HCT116 (cell line): Measurements from ENCODE around the gene PDE4D. TPM values are rescaled to one million over a fixed set of nuclear protein-coding genes. Genes with fewer than 3 reads are reported as not detected.

Experiments
- ATAC-seq: fragments of 200-7000 bp; cut with Tn5 transposase; 2 replicates; pipeline ENCODE4 v1.9.1; 2020; ENCODE audit warnings: mild to moderate bottlenecking, moderate library complexity
- BruUV-seq: library from RNA; stranded (reverse); fragments of 400-500 nt; replicated peaks from 2 replicates; lab custom pipeline; 2021; lab: Mats Ljungman, UMichigan
- CTCF ChIA-PET: fragments of 300-600 bp; sonication (Branson Sonifier 250); formaldehyde crosslinking; loops from one replicate; lab custom pipeline; 2021; ENCODE audit warnings: antibody characterized with exemption; lab: Charles Lee
- POLR2A ChIA-PET: fragments of 300-600, 350-600 bp; sonication (Branson Sonifier 250); formaldehyde crosslinking; loops from one replicate; lab custom pipeline; 2021; ENCODE audit warnings: antibody characterized with exemption; lab: Charles Lee
- RAD21 ChIA-PET, 2 experiments: fragments of 300-600 bp; sonication (Branson Sonifier 250); formaldehyde crosslinking; loops; one replicate each; lab custom pipeline; 2023; ENCODE audit warnings: low total read pairs in 2 of 2; ENCODE audit not compliant: uncharacterized antibody in 2 of 2, unreplicated experiment in 2 of 2, low non-redundant PET in 1 of 2; lab: Charles Lee
- DNase-seq: peaks from one replicate; pipeline ENCODE4 v3.0.0-alpha.2; 2010; ENCODE audit warnings: low read depth, low spot score
- H2AFZ ChIP-seq: fragments of 200-600 bp; shearing (Covaris generic), sonication (generic); 2 replicates; pipeline ENCODE4 v1.6.1; 2017; ENCODE audit warnings: low read depth, mixed run types, mixed read lengths, antibody characterized with exemption, low read length; ENCODE audit not compliant: poor library complexity, severe bottlenecking
- H3K27ac ChIP-seq: 2 replicates; pipeline ENCODE4 v1.5.1; 2012; ENCODE audit warnings: low read depth, low read length
- H3K27me3 ChIP-seq: fragments of 200-600 bp; sonication (generic); 2 replicates; pipeline ENCODE4 v1.6.1; 2016; ENCODE audit warnings: mixed run types, low read length, mixed read lengths; ENCODE audit not compliant: insufficient read depth
- H3K36me3 ChIP-seq, 2 experiments: fragments of 200-500 bp in 1 of 2; fragments of 200-600 bp in 1 of 2; sonication (Bioruptor generic) in 1 of 2; sonication (generic) in 1 of 2; 2 replicates each; pipeline versions ENCODE4 v1.5.1 to v1.6.1; 2014 to 2016; ENCODE audit warnings: low read length in 2 of 2, inconsistent platforms in 1 of 2, mixed read lengths in 1 of 2, mixed run types in 1 of 2; ENCODE audit not compliant: insufficient read depth in 2 of 2, control insufficient read depth in 1 of 2
- H3K4me1 ChIP-seq, 2 experiments: fragments of 200-600 bp in 1 of 2; sonication (generic) in 1 of 2; 2 replicates each; pipeline versions ENCODE4 v1.5.1 to v1.6.1; 2012 to 2017; ENCODE audit warnings: low read length in 2 of 2, inconsistent platforms in 1 of 2, mild to moderate bottlenecking in 1 of 2, mixed read lengths in 1 of 2, mixed run types in 1 of 2, moderate library complexity in 1 of 2; ENCODE audit not compliant: insufficient read depth in 2 of 2, control insufficient read depth in 1 of 2
- H3K4me2 ChIP-seq: fragments of 200-600 bp; sonication (generic); 2 replicates; pipeline ENCODE4 v1.6.1; 2017; ENCODE audit warnings: mixed run types, low read length, mixed read lengths
- H3K4me3 ChIP-seq, 2 experiments: fragments of 200-600 bp in 1 of 2; sonication (generic) in 1 of 2; replicated peaks in 1 of 2; 2 replicates each; pipeline ENCODE4 v1.5.1; 2011 to 2016; ENCODE audit warnings: low read length in 2 of 2, control low read depth in 1 of 2, low read depth in 1 of 2, mild to moderate bottlenecking in 1 of 2, mixed read lengths in 1 of 2, mixed run types in 1 of 2
- H3K79me2 ChIP-seq: fragments of 200-600 bp; sonication (generic); 2 replicates; pipeline ENCODE4 v1.6.1; 2017; ENCODE audit warnings: mild to moderate bottlenecking, mixed run types, low read length, moderate library complexity, mixed read lengths; ENCODE audit not compliant: insufficient read depth
- H3K9ac ChIP-seq: fragments of 200-600 bp; sonication (generic); 2 replicates; pipeline ENCODE4 v1.6.1; 2016; ENCODE audit warnings: low read length, mixed read lengths
- H3K9me2 ChIP-seq: fragments of 200-600 bp; sonication (generic), shearing (Covaris generic); 2 replicates; pipeline ENCODE4 v1.6.1; 2017; ENCODE audit warnings: mixed run types, mild to moderate bottlenecking, moderate library complexity; ENCODE audit not compliant: insufficient read depth
- H3K9me3 ChIP-seq, 2 experiments: fragments of 200-500 bp in 1 of 2; fragments of 200-600 bp in 1 of 2; sonication (Bioruptor generic) in 1 of 2; sonication (generic) in 1 of 2; 2 replicates each; pipeline ENCODE4 v1.6.1; 2014 to 2017; ENCODE audit warnings: low read length in 2 of 2, mixed read lengths in 2 of 2, inconsistent platforms in 1 of 2, low read depth in 1 of 2, mild to moderate bottlenecking in 1 of 2, mixed run types in 1 of 2, moderate library complexity in 1 of 2; ENCODE audit not compliant: control insufficient read depth in 1 of 2, insufficient read depth in 1 of 2
- H4K20me1 ChIP-seq: fragments of 200-600 bp; sonication (generic), shearing (Covaris generic); 2 replicates; pipeline ENCODE4 v1.6.1; 2017; ENCODE audit warnings: mixed run types, mild to moderate bottlenecking, moderate library complexity; ENCODE audit not compliant: insufficient read depth
- CBX3 ChIP-seq: IDR thresholded peaks from 2 replicates; pipeline ENCODE4 v1.6.1; 2012; ENCODE audit warnings: low read depth
- CEBPB ChIP-seq: IDR thresholded peaks from 2 replicates; pipeline ENCODE4 v1.6.1; 2012; ENCODE audit warnings: low read depth
- EGR1 ChIP-seq: IDR thresholded peaks from 2 replicates; pipeline ENCODE4 v1.6.1; 2012; ENCODE audit warnings: low read depth
- ELF1 ChIP-seq: IDR thresholded peaks from 2 replicates; pipeline ENCODE4 v1.6.1; 2012; ENCODE audit warnings: low read depth, borderline replicate concordance
- EZH2 ChIP-seq: fragments of 200-600 bp; sonication (generic); IDR thresholded peaks from 2 replicates; pipeline ENCODE4 v1.6.1; 2017; ENCODE audit warnings: antibody characterized with exemption, mixed run types
- EZH2phosphoT487 ChIP-seq: fragments of 200-600 bp; IDR thresholded peaks from 2 replicates; pipeline ENCODE4 v1.6.1; 2018; ENCODE audit warnings: antibody characterized with exemption, borderline replicate concordance
- FOSL1 ChIP-seq: IDR thresholded peaks from 2 replicates; pipeline ENCODE4 v1.6.1; 2012; ENCODE audit warnings: low read depth
- JUND ChIP-seq: IDR thresholded peaks from 2 replicates; pipeline ENCODE4 v1.6.1; 2012
- POLR2A ChIP-seq: IDR thresholded peaks from 2 replicates; pipeline ENCODE4 v1.7.0; 2011; ENCODE audit warnings: borderline replicate concordance; ENCODE audit not compliant: insufficient read depth, insufficient read length; ENCODE audit errors: extremely low read depth
- RAD21 ChIP-seq: IDR thresholded peaks from 2 replicates; pipeline ENCODE4 v1.6.1; 2012; ENCODE audit warnings: low read depth, mild to moderate bottlenecking
- REST ChIP-seq: IDR thresholded peaks from 2 replicates; pipeline ENCODE4 v1.6.1; 2012; ENCODE audit warnings: low read depth
- SP1 ChIP-seq: IDR thresholded peaks from 2 replicates; pipeline ENCODE4 v1.6.1; 2012; ENCODE audit warnings: low read depth
- SRF ChIP-seq: IDR thresholded peaks from 2 replicates; pipeline ENCODE4 v1.6.1; 2012; ENCODE audit warnings: low read depth
- TCF7L2 ChIP-seq: IDR thresholded peaks from 2 replicates; pipeline ENCODE4 v1.7.0; 2011; ENCODE audit warnings: borderline replicate concordance, inconsistent platforms; ENCODE audit not compliant: insufficient read depth, insufficient read length; ENCODE audit errors: extremely low read depth
- YY1 ChIP-seq: IDR thresholded peaks from 2 replicates; pipeline ENCODE4 v1.6.1; 2011; ENCODE audit warnings: low read length, low read depth, moderate library complexity, mild to moderate bottlenecking; ENCODE audit not compliant: insufficient replicate concordance; ENCODE audit errors: extremely low read depth
- ZNF274 ChIP-seq: fragments of 200-500 bp; sonication (Bioruptor generic); IDR thresholded peaks from 2 replicates; pipeline ENCODE4 v1.6.1; 2014; ENCODE audit warnings: mild to moderate bottlenecking, low read depth, low read length, inconsistent platforms
- intact Hi-C: fragments of 100-400 bp; cut with micrococcal nuclease; formaldehyde crosslinking; loops from 2 replicates; pipeline ENCODE4 v1.10.0; 2022
- total RNA-seq: library from RNA; stranded (reverse); gene quantifications from one replicate; pipeline ENCODE4 v1.2.1, GENCODE V29; 2021; ENCODE audit not compliant: unreplicated experiment
- TF ChIP-seq, protein P1 (sequence below): IDR thresholded peaks from 2 replicates; pipeline ENCODE4 v1.6.1; 2012
- TF ChIP-seq, protein P2 (sequence below): IDR thresholded peaks from 2 replicates; pipeline ENCODE4 v1.6.1; 2012
- TF ChIP-seq, protein P3 (sequence below): IDR thresholded peaks from 2 replicates; pipeline ENCODE4 v1.6.1; 2011; ENCODE audit warnings: mild to moderate bottlenecking, low read length, moderate library complexity; ENCODE audit not compliant: insufficient replicate concordance; ENCODE audit errors: extremely low read depth

Gene PDE4D
- total RNA-seq, 1 experiment from 2014 or later: 1.1 TPM

GRCh38 chr5:59149271-59149670, 744.3 kb downstream of the PDE4D start:
- BruUV-seq: no TSS peak
- H4K20me1 ChIP-seq: no peaks in the 10 kb centered on the region
- no peaks in the 10 kb centered on the region for H3K79me2 ChIP-seq
- DNase-seq: no peak
- ChIA-PET RAD21 (no interaction called here), POLR2A (no interaction called here), CTCF (no interaction called here)
- H3K36me3 ChIP-seq: no peaks in the 10 kb centered on the region
- intact Hi-C loops: no loop called here
- H3K9me3 ChIP-seq: no peaks in the 10 kb centered on the region
- no peak overlapping the region for H3K9ac ChIP-seq
- peaks cover 23% of the 10 kb centered on the region for H3K27me3 ChIP-seq
- H3K9me2 ChIP-seq: no peaks in the 10 kb centered on the region
- H3K4me1 ChIP-seq: no peaks in the 10 kb centered on the region
- H3K4me3 ChIP-seq: no peak overlapping the region
- no peak for ATAC-seq
- H2AFZ ChIP-seq: no peak overlapping the region
- TF ChIP-seq SP1: no peak
- TF ChIP-seq RAD21: no peak
- no peak for TF ChIP-seq EGR1
- no peak for TF ChIP-seq ZNF274
- TF ChIP-seq EZH2phosphoT487: no peak
- TF ChIP-seq, protein P1, sequence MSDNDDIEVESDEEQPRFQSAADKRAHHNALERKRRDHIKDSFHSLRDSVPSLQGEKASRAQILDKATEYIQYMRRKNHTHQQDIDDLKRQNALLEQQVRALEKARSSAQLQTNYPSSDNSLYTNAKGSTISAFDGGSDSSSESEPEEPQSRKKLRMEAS: no peak
- TF ChIP-seq JUND: no peak
- TF ChIP-seq SRF: no peak
- TF ChIP-seq, protein P2, sequence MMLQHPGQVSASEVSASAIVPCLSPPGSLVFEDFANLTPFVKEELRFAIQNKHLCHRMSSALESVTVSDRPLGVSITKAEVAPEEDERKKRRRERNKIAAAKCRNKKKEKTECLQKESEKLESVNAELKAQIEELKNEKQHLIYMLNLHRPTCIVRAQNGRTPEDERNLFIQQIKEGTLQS: no peak
- no peak for TF ChIP-seq FOSL1
- TF ChIP-seq YY1: no peak
- TF ChIP-seq EZH2: no peak
- TF ChIP-seq TCF7L2: no peak
- no peak for TF ChIP-seq CBX3
- TF ChIP-seq ELF1: no peak
- no peak for TF ChIP-seq POLR2A
- TF ChIP-seq REST: no peak
- TF ChIP-seq, protein P3, sequence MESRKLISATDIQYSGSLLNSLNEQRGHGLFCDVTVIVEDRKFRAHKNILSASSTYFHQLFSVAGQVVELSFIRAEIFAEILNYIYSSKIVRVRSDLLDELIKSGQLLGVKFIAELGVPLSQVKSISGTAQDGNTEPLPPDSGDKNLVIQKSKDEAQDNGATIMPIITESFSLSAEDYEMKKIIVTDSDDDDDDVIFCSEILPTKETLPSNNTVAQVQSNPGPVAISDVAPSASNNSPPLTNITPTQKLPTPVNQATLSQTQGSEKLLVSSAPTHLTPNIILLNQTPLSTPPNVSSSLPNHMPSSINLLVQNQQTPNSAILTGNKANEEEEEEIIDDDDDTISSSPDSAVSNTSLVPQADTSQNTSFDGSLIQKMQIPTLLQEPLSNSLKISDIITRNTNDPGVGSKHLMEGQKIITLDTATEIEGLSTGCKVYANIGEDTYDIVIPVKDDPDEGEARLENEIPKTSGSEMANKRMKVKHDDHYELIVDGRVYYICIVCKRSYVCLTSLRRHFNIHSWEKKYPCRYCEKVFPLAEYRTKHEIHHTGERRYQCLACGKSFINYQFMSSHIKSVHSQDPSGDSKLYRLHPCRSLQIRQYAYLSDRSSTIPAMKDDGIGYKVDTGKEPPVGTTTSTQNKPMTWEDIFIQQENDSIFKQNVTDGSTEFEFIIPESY: no peak
- TF ChIP-seq CEBPB: no peak
- no peak overlapping the region for H3K27ac ChIP-seq
- no peak overlapping the region for H3K4me2 ChIP-seq
